HFFc6 (cell line): ENCODE data around the gene SLC22A1. TPM values are rescaled to one million over a fixed set of nuclear protein-coding genes. Genes with fewer than 3 reads are reported as not detected.
"Not testable (repeated sequence)": the region's sequence is repeated elsewhere in the genome, so short reads cannot be mapped to it uniquely, and the experiment has no call there.

Experiments used
- DNase-seq: peaks from one replicate; pipeline ENCODE4 v3.0.0-alpha.2; 2018
- H3K27ac Mint-ChIP-seq: 2 replicates; pipeline ENCODE4 v1.8.0; 2020; ENCODE audit warnings: mild to moderate bottlenecking, mixed read lengths
- H3K27me3 Mint-ChIP-seq: 2 replicates; pipeline ENCODE4 v1.8.0; 2021; ENCODE audit warnings: mild to moderate bottlenecking, moderate library complexity, mixed read lengths; ENCODE audit not compliant: insufficient read depth
- H3K36me3 Mint-ChIP-seq: 2 replicates; pipeline ENCODE4 v1.8.0; 2021; ENCODE audit warnings: low read depth, mixed read lengths
- H3K4me1 Mint-ChIP-seq: 2 replicates; pipeline ENCODE4 v1.8.0; 2020; ENCODE audit warnings: low read depth, mixed read lengths
- H3K4me3 Mint-ChIP-seq: 2 replicates; pipeline ENCODE4 v1.8.0; 2020; ENCODE audit warnings: mild to moderate bottlenecking, moderate library complexity, mixed read lengths
- H3K9me3 Mint-ChIP-seq: 2 replicates; pipeline ENCODE4 v1.8.0; 2020; ENCODE audit warnings: mild to moderate bottlenecking, mixed read lengths
- total RNA-seq, 6 experiments: library from RNA; stranded (reverse); fragmentation: NEBNext Ultra II Directional; extraction: Animal tissue kit (Norgen Biotek cat#: 25700); gene quantifications; 2 replicates in 1 of 6; 3 replicates in 5 of 6; pipeline ENCODE4 v1.2.3, GENCODE V29; 2021
- TF ChIP-seq, protein P1 (sequence below): fragments of 200-600 bp; sonication (generic); IDR thresholded peaks from 2 replicates; pipeline ENCODE4 v1.5.0; 2021; ENCODE audit warnings: antibody characterized with exemption, mild to moderate bottlenecking

SLC22A1 gene
- total RNA-seq, 6 experiments from 2014 or later, result 0.12 to 0.33 (median 0.21) TPM; not detected in 2

DNA sequence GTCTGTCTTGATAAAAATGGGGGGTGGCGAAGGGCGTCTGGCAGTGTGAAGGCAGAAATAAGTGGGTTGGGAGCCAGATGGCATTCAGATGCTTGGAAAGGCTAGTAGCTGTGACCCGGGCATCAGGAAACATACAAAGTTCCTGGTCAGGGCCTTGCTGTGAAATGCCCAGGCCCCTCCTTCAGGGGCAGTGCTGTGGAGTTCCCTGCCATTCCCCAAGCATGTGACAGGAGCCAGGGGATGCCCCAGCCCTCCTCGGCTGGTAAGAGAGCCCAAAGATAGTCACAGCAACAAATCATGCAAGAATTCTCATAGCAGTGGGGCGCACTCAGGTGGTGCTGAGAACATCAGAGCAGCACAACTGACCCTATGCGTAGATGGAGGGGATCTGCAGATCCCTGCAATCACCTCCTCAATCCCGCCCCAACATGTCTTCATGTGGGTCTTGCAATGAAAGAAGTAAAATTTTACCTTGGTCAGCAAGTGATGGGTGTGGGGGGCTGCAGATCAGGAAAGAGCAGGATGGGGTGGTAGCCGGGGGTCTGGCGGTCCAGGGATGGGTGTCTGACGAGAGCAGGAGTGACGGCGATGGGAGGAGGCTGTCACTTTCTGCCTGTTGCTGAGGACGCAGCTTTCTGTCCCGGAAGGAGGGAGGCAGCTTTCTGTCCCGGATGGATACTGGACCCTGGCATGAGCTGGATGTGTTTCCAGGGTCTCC lies 39.5 kb downstream of the SLC22A1 start:
- no peaks in the 10 kb centered on the region for H3K27me3 Mint-ChIP-seq
- H3K9me3 Mint-ChIP-seq, result peaks cover 4% of the 10 kb centered on the region; the same call in 1 of the 2 replicates
- no peak for DNase-seq
- TF ChIP-seq, protein P1, sequence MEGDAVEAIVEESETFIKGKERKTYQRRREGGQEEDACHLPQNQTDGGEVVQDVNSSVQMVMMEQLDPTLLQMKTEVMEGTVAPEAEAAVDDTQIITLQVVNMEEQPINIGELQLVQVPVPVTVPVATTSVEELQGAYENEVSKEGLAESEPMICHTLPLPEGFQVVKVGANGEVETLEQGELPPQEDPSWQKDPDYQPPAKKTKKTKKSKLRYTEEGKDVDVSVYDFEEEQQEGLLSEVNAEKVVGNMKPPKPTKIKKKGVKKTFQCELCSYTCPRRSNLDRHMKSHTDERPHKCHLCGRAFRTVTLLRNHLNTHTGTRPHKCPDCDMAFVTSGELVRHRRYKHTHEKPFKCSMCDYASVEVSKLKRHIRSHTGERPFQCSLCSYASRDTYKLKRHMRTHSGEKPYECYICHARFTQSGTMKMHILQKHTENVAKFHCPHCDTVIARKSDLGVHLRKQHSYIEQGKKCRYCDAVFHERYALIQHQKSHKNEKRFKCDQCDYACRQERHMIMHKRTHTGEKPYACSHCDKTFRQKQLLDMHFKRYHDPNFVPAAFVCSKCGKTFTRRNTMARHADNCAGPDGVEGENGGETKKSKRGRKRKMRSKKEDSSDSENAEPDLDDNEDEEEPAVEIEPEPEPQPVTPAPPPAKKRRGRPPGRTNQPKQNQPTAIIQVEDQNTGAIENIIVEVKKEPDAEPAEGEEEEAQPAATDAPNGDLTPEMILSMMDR, result no peak
- H3K4me3 Mint-ChIP-seq, result no peak overlapping the region
- no peaks in the 10 kb centered on the region for H3K36me3 Mint-ChIP-seq
- H3K27ac Mint-ChIP-seq, result no peak overlapping the region
- H3K4me1 Mint-ChIP-seq, result peaks cover 10% of the 10 kb centered on the region

DNA sequence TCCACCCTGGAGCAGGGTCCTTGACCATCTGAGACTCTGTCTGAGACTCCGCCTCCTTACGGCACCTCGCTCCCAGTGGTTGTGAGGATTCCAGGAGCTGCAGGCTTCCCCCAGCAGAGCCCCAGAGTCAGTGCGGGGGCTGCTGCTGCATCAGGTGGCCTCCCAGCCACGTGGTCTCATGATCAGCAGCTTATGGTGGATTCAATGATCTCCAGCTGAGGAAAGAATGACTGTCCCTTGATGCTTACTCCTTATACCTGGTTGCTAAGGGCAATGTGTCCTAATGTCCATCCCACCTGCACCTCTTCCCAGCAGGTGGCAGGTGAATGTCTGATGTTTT lies 40.0 kb downstream of the SLC22A1 start:
- peaks cover 4% of the 10 kb centered on the region; the same call in 1 of the 2 replicates for H3K9me3 Mint-ChIP-seq
- H3K27me3 Mint-ChIP-seq, result no peaks in the 10 kb centered on the region
- DNase-seq, result no peak
- TF ChIP-seq, protein P1, result no peak
- H3K27ac Mint-ChIP-seq, result no peak overlapping the region
- H3K4me1 Mint-ChIP-seq, result peaks cover 10% of the 10 kb centered on the region
- H3K4me3 Mint-ChIP-seq, result no peak overlapping the region
- H3K36me3 Mint-ChIP-seq, result no peaks in the 10 kb centered on the region

DNA sequence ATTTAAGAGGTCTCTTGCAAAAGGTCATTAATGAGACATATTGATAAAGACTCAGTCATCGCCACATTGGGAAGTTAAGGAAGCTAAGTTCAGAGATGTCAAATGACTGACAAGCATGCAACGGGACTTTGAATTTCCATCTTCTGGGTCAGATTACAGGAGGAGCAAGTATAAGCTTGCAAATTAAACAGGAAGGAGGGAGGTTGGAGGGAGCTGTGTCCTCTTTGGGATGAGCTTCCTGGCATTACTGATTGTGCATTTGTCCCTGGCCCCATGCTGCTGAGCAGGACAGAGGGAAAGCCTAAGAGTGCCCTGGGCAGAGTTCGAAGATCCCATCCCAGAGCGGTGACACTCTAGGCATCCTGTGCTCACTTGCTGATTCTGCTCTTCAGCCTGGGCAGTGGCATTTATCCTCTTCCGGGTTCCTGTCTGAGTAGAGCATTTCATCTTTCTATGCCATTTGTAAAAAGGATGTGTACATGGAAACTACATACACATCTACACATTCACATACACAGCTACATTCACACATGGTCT lies 40.5 kb downstream of the SLC22A1 start:
- H3K4me1 Mint-ChIP-seq, result peaks cover 10% of the 10 kb centered on the region
- H3K27ac Mint-ChIP-seq, result no peak overlapping the region
- peaks cover 4% of the 10 kb centered on the region; the same call in 1 of the 2 replicates for H3K9me3 Mint-ChIP-seq
- H3K4me3 Mint-ChIP-seq, result no peak overlapping the region
- H3K27me3 Mint-ChIP-seq, result no peaks in the 10 kb centered on the region
- H3K36me3 Mint-ChIP-seq, result no peaks in the 10 kb centered on the region
- DNase-seq, result no peak
- TF ChIP-seq, protein P1, result no peak

DNA sequence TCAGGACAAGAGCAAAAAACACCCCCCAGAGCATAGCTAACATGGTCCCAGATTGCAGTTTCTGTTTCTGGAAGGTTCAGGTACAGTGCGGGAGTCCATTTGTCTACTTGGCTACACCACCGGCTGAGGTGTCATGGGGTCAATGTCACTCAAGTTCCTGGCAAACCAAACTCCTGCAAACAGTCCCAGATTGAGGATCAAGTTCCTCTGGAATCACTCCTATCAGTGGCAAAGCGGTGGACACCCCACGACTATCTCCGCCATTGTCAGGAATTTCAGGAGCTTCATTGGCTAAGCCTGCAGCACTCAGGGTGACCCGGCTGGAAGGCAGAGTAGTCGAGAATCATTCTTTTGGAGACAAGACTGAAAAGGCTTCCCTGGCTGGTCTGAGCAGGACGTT lies 41.8 kb downstream of the SLC22A1 start:
- H3K4me1 Mint-ChIP-seq, result peaks cover 5% of the 10 kb centered on the region; the same call in 1 of the 2 replicates
- no peak overlapping the region for H3K4me3 Mint-ChIP-seq
- H3K36me3 Mint-ChIP-seq, result no peaks in the 10 kb centered on the region
- peaks cover 4% of the 10 kb centered on the region; the same call in 1 of the 2 replicates for H3K9me3 Mint-ChIP-seq
- H3K27me3 Mint-ChIP-seq, result no peaks in the 10 kb centered on the region; the same call in 1 of the 2 replicates
- no peak overlapping the region for H3K27ac Mint-ChIP-seq
- TF ChIP-seq, protein P1, result no peak
- no peak for DNase-seq

DNA sequence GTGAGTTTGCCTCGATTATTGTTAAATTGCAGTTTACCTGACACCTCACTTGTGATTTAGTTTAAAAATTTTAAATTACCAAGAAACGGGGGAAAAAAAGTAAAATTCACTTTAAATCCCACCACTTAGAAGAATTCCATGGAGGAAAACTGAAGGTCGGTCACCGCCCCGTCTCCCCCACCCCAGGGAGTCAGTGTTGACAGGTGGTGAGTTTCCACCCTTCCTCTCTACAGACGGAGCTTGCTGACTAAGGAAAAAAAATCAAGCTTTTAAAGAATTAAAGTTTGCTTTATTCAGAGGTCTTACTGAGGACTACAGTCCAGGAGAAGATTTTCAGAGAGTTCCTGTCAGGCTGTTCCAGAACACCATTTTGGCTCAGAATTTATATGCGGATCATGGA lies 42.3 kb downstream of the SLC22A1 start:
- no peak overlapping the region for H3K27ac Mint-ChIP-seq
- no peak overlapping the region for H3K4me3 Mint-ChIP-seq
- no peak for DNase-seq
- H3K4me1 Mint-ChIP-seq, result peaks cover 5% of the 10 kb centered on the region; the same call in 1 of the 2 replicates
- H3K27me3 Mint-ChIP-seq, result no peaks in the 10 kb centered on the region; the same call in 1 of the 2 replicates
- peaks cover 4% of the 10 kb centered on the region; the same call in 1 of the 2 replicates for H3K9me3 Mint-ChIP-seq
- TF ChIP-seq, protein P1, result no peak
- no peaks in the 10 kb centered on the region for H3K36me3 Mint-ChIP-seq

DNA sequence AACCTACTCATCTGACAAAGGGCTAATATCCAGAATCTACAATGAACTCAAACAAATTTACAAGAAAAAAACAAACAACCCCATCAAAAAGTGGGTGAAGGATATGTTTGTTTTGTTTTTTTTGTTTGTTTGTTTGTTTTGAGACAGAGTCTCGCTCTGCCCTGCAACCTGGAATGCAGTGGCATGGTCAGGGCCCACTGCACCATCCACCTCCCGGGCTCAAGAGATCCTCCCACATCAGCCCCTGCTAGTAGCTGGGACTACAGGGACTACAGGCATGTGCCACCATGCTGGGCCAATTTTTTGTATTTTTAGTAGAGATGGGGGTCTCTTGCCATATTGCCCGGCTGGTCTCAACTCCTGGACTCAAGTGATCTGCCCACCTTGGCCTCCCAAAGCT lies 44.3 kb downstream of the SLC22A1 start:
- H3K4me3 Mint-ChIP-seq, H3K27ac Mint-ChIP-seq, H3K4me1 Mint-ChIP-seq, H3K36me3 Mint-ChIP-seq, DNase-seq, H3K9me3 Mint-ChIP-seq, H3K27me3 Mint-ChIP-seq: not testable (repeated sequence)
